Stimulated activated CD8-positive, alpha-beta memory T cell treated with anti-CD3 and anti-CD28 coated beads, Interleukin-7, amount 100 ng/mL, for 1 hour (primary cell): Measurements from ENCODE around the gene SEC23B.
"Not testable (repeated sequence)": the region's sequence is repeated elsewhere in the genome, so short reads cannot be mapped to it uniquely, and the experiment has no call there.

ENCODE experiments used
- DNase-seq, 2 donors: peaks; one replicate each; pipeline ENCODE4 v3.0.0-alpha.2; 2020; ENCODE audit warnings: low read depth in 2 of 2

Gene SEC23B

DNA sequence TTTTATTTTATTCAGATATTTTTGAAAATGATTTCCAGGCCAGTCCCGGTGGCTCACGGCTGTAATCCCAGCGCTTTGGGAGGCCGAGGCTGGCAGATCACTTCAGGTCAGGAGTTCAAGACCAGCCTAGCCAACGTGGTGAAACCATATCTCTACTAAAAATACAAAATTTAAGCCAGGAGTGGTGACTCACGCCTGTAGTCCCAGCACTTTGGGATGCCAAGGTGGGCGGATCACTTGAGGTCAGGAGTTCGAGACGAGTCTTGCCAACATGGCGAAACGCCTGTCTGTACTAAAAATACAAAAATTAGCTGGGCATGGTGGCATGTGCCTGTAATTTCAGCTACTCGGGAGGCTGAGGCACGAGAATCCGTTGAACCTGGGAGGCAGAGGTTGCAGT, 19.0 kb downstream of the SEC23B start:
- not testable (repeated sequence) for DNase-seq

- no peak for DNase-seq
These were observed 19.6 kb downstream of the SEC23B start for GRCh38 chr20:18527339-18527738.

DNA sequence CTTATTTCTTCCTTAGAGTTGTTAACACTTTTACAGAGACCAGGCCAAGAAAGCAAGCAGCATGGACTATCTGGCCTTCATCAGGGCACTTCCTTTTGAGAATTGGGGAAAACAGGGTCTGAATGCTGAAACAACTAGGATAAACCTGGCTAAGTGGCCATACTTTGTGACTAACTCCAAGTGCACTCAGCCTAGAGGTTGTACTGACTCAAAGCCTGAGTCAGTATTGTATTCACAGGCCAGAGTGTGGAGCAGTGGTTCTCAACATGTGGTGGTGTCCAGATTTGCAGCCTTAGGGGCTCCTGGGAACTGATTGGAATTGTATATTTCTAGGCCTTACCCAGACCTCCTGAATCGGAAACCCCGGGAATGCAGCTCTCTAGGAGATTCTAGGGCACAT, 20.1 kb downstream of the SEC23B start:
- no peak for DNase-seq

DNA sequence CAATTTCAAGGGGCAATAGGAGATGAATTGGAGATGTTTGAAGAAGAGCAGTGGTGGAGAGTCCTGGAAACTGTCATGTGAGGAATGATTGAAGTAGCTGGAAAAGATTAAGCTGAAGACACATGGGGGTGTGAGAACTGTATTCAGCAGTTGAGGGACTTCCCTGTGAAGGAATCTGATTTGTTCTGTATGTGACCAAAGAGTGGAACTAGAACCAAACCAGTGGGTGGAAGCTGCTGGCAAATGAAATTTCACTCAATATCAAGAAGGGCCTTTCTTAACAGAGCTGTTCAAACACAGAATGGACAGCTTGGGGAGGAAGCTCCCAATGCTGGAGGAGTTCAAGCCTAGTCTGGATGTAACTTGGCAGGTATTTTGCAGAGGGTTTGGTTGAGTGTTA, 21.3 kb downstream of the SEC23B start:
- DNase-seq: no peak

GRCh38 chr20:18532626-18533025, 24.9 kb downstream of the SEC23B start:
- DNase-seq: no peak

DNA sequence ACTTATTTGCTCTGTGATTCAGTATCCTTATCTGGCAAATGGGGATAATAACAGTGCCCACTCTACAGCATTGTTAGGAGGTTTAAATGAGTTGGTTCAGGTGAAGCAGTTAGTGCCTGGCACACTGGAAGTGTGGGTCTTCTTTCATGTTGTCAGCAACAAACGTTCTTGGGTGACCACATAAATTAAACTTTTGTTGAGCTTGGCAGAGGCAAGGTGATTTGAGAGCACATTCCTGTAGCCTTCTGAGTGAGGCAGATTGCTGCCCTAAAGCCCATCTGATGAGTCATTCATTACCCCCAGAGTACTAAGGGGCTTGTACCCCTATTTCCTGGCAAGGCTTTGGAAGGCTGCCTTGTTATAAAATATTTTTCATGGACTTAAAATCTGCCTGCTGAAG, 25.8 kb downstream of the SEC23B start:
- no peak for DNase-seq

- DNase-seq: no peak
These were observed 26.4 kb downstream of the SEC23B start for GRCh38 chr20:18533978-18534644.

- no peak for DNase-seq
These were observed 29.9 kb downstream of the SEC23B start for GRCh38 chr20:18537651-18538050.

DNA sequence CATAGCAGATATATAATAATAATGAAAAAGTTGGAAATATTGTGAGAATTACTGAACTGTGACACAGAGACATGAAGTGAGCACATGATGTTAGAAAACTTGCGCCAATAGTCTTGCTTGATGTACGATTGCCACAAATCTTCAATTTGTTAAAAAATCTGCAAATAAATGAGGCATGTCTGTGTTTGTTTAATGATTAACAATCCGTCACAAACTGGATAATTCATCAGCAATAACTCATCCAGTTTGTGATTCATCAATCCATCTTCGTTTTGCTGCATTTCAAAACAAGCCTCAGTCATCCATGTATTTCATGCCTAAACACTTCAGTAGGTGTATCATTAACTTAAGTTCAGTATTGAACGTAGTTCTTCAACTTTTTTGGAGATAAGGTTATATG, 34.0 kb downstream of the SEC23B start:
- DNase-seq: no peak

DNA sequence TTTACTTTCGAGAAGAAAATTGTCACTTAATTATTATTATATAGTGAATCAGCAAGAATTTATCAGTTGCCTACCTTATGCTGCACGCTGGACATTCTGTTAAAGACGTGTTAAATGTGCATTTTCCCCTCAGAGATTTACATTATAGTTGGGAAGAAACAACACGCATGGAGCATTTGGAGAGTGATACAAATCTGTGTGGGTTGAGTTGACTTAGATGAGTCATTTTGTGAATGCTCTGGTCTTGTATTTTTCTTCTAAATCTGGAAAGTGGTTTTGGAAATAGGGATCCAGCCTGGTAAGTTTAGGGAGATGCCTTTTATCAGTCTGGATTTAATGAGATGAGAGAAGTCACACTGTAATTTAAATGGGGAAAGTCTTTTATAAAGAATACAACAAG, 35.5 kb downstream of the SEC23B start:
- no peak for DNase-seq

- no peak for DNase-seq
These were observed 36.2 kb downstream of the SEC23B start for GRCh38 chr20:18543932-18544331.

DNA sequence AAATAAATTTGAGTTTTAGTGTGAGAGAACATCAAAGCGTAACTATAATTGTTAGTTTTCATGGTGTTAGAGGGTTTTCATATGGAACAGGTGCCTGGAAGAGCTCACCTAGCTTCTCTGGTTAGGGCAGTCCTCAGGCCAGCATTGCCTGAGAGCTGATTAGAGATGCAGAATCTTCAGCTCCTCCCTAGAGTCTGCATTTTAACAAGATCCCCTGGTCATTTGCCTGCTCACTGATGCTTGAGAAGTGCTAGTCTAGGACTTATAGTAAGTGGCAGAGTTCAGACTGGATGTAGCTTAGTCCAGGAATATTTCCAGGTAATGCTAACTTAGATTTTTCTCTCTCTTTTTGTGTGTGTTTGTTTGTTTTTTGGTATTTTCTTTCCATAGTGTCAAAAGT, 37.8 kb downstream of the SEC23B start:
- DNase-seq: no peak

GRCh38 chr20:18548465-18548864, 40.7 kb downstream of the SEC23B start:
- DNase-seq: no peak

DNA sequence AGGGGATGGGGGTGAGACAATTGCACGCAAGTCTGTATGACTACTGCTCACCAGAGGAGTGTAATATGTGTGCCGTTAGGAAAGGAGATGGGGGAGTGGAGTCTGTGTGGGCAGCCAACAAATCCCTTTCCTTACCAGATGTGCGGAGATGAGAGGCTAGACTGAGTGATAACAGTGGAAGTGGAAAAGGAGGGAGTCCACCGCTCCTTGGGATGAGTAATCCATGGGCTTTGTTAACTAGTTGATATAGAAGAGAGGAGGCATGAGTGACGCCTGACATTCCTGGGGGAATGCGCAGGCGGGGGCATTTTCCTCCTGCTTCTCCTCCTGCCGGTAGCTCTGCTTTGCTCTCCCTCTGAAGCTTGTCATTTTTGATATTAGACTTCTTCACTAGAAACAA, 46.0 kb downstream of the SEC23B start:
- DNase-seq: no peak

GRCh38 chr20:18566892-18567738, 59.4 kb downstream of the SEC23B start, which contains the start of gene SMIM26:
TSS of gene SMIM26 (plus strand) at chr20:18567432. CDS start at chr20:18567479, 47 bp downstream.
- peak; percentile 85 to 90 for DNase-seq

GRCh38 chr20:18567739-18568091, 60.0 kb downstream of the SEC23B start:
- DNase-seq: no peak

GRCh38 chr20:18571009-18571408, 63.3 kb downstream of the SEC23B start:
- DNase-seq: no peak

GRCh38 chr20:18571578-18571977, 63.8 kb downstream of the SEC23B start:
- no peak for DNase-seq

DNA sequence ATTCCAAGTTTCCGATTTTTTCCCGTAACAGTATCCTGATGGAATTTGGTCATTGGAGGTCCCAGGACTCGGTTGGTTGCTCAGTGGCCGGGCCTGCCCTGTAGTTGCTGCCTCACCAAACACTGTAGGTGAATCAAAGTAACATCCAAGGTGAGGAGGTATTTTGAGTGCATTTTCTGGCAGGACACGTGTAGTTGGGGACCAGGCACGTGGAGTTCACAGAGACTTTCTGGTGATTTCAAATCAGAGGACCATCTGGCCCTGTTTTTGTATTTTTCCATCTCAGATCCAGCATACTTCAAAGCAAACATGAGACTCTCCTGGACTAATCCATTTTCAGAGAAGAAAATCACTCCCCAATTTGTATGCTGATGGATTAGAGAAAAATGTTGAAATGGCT, 70.2 kb downstream of the SEC23B start:
- no peak for DNase-seq

- no peak for DNase-seq
These were observed 70.8 kb downstream of the SEC23B start for GRCh38 chr20:18578581-18578980.

GRCh38 chr20:18580012-18580411, 72.3 kb downstream of the SEC23B start:
- no peak for DNase-seq

GRCh38 chr20:18585134-18585533, 77.4 kb downstream of the SEC23B start:
- DNase-seq: no peak
